ENCODE data around the gene QPCTL.

Gene QPCTL

DNA sequence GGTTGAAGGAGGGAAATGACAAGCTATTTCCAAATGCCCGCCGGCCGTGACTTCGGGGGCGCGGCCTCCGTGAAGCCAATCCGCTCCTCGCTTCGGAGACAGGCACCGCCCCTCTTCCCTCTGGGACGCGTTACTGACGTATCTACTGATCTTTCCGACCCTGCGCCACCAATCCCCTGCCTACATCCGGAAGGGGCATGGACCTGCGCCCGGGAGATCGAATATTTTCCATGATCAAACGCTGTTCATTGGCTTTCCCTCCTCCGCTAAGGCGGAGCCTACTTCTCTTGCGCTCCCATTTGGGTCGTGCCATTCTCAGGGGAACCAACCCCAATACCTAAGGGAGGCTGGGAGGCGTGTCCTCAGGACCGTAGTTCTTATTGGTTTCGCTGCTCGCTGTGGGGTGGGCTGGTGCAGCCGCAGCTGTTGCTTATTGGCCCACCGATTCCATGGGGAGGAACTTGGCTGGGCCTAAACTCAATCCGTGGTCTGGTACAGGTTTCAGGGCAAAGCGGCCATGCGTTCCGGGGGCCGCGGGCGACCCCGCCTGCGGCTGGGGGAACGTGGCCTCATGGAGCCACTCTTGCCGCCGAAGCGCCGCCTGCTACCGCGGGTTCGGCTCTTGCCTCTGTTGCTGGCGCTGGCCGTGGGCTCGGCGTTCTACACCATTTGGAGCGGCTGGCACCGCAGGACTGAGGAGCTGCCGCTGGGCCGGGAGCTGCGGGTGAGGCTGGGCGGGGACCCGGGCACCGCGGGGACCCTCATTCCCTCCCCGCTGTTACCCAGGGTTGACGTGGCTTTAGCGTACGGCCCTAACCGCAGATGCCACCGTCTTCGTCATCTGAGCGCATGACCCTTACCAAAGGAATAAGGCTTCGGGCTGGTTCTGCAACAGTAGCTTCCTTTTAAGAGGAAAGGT, at the start of gene QPCTL:
Gene QPCTL, plus strand, starts transcription at position 480 of the 919 bp plus-strand sequence. Its CDS starts 38 bp downstream, at position 518.
- peak; percentile 98 for DNase-seq

DNA sequence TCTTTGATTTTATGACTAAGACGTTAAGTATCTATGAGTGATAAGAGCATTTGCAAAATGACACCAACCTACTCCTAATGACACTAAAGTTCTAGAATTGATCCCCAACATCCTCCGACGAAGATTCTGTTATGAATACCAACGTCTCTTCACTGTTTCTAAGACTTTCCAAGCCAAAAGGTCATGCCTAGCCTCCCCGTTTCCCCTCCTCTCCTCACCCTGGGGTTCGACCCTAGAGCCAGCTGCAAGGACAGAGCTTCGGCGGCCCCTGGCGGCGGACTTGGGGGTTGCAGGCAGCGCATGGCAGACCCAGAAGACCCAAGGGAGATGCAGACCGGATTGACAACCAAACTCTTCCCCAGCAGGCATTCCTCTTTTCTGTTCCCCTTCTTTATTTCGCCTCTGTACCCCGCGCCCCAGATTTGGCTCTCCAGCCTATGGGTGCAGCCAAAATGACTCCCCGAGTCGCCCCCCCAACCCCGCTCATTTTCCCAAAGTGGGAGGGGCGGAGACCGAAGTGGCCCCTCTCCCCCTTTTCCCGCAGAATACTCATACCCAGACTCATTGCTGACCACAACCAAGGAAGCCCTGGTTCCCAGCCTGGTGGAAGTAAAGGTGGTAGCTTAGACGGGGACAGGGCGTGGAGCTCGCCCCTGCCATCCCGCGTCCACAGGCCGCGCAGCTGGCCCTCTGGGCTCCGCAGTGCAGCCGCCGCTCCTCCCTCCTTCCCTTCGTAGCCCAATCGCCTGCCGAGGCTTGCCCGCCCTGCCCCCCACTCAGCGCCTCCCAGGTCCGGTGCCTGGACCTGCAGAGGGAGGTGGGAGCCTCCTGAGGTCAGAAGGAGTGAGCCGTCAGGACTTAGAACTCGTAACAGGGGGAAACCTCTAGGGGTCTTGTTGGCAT, 49.2 kb upstream of the QPCTL start:
- DNase-seq: peak; percentile 96

DNA sequence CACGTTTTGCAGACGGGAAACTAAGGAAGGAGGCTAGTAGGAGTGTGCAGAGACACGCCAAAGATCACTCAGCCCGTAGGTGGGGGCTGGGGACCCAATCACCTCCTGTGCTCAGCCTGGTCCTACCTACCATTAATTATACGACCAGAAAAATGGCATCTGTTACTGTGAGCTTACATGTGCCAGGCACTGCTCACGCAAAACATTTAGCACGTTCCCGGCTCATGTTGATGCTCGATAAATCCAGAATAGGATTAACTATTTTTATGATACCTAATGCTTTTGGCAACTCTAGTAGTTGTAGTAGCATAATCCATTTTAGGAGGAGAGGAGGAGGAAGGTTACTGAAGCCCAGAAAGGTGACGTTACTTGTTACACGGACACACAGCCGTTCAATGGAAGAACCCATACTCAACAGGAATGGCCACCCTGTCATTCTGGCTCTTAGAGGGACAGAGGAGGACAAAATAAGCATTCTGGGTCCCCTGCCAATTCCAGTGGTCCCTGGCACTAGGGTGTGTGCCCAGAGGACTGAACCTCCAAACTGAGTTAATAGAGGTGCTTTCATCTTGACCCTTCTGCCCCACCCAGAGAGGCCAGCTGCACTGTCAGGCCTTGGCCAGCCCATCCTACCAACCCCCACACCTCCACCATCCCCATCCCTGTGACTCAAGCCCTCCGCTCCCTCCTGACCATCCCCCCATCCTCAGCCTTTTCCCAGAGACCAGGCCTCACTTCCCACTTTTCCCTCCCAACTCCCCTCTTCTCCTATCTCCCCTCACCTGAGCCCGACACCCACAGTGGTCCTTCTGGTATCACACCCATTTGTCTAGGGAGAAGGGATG, 48.3 kb upstream of the QPCTL start:
- no peak for DNase-seq

DNA sequence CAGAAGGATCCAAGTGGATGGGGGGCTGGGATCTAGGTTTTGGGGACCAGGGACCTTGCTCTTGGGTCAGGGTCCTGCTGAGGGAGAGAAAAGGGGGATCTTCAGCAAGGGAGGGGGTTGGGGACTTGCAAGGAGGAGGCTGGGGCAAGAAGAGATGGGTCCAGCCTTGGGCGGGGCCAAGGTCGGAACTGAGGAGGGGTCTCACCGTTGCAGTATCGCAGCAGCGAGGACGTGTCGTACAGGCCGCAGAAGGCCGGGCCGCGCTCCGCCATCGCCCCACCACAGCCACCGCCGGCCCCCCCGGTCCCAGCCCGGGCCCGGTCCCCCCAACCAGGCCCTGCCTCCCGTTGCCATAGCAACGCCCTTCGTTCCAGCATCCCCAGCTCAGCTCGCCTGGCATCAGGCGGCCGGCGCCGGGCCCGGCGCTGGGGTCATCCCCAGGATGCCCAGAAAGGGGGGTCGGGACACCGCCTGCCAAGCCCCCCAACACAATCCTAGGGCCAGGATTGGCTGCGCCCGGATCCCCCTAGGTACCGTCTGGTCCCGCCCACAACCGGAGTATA, 47.3 kb upstream of the QPCTL start:
- DNase-seq: peak; percentile 22

DNA sequence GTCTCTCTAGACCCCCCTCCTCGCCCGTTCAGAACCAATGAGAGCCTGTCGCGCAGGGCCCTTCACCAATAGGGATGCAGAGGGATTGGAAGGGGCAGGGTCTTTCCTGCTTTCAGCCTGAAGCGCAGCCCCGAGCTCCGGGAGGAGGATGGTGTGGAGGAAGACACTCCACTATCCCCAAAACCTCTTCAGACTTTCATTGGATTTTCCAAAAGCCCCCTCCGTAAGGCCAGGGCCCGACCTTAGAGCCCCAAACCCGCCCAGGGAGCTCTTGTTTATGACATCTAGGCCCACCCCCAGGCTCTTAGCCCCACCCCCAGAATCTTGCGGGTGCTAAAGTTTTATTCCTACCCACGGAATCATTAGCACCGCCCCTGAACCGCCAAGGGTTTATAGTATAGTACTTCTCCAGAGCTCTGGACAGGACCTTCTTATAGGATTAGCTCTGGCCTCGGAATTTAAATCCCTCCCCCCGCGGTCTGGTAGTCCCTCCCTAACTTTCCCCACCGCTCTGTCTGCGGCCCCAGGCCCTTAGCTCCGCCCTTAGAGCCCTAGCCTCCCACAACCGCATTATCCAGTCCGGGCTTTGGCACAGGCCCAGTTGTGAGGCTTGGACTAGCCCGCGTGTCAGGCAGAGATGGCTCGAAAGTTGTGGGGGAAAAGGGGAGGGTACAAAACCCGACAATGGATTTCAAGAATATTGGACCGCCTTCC, 46.7 kb upstream of the QPCTL start:
- DNase-seq: peak; percentile 86

DNA sequence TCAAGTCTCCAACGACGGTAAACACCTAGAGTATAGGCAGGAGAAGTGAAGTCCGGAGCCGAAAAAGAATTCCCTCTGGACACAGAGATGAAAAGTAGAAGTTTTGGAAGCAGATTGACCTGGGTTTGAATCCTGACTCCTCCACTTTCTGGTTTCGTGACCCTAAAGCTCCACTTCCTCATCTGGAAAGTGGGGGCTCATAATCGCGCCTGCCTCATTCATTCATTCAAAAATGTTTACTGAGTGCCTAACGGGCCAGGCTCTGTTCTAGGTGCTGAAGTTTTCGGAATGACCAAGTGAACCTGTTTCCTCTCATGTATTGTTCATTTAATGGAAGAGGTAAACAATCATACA, 46.1 kb upstream of the QPCTL start:
- no peak for DNase-seq

DNA sequence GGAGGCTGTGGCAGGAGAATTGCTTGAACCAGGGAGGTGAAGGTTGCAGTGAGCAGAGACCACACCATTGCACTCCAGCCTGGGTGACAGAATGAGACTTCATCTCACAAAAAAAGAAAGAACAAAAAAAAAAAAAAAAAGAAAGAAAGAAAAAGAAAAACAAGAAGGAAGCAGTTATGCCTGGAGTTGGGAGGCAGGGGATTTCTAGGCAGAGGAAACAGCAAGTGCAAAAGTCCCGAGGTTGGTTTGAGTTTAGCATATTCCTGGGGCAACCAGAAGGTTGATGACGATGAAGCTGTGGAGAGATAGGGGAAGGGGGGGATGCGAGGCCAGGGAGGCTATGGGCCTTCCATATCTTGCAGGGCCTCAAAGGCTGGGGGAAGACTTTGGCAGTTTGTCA, 41.7 kb upstream of the QPCTL start:
- DNase-seq: no peak

DNA sequence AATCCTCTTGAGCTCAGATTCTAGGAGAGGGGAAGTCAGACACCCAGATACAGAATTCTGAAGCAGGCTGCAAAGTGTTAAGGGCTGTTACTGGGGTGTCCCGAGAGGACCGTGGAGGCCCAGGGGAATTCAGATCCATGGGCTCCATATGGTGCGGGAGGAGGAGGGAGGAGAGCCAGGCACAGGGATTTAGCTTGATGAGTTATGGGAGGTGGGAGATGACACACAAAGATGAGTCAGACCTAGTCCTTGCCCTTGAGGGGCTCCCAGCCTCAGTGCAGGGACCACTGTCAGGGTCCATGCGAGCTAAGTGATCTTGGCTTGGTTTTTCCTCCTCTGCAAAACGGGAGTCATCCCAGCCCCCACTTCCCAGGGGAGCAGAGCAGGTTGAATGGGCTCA, 38.8 kb upstream of the QPCTL start:
- no peak for DNase-seq

DNA sequence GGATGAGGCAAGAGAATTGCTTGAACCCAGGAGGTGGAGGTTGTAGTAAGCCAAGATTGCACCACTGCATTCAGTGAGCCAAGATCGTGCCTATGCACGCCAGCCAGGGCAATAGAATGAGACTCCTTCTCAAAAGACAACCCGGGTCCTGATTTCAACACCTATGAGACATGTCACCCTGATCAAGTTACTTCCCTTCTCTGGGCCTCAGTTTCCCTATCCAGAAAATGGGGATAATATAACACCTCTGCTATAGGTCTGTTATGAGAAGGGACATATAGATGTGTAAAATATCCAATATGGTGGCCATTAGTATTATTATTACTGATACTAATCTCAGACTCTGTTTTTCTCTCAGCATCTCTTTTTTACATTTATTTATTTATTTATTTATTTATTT, 37.4 kb upstream of the QPCTL start:
- no peak for DNase-seq

DNA sequence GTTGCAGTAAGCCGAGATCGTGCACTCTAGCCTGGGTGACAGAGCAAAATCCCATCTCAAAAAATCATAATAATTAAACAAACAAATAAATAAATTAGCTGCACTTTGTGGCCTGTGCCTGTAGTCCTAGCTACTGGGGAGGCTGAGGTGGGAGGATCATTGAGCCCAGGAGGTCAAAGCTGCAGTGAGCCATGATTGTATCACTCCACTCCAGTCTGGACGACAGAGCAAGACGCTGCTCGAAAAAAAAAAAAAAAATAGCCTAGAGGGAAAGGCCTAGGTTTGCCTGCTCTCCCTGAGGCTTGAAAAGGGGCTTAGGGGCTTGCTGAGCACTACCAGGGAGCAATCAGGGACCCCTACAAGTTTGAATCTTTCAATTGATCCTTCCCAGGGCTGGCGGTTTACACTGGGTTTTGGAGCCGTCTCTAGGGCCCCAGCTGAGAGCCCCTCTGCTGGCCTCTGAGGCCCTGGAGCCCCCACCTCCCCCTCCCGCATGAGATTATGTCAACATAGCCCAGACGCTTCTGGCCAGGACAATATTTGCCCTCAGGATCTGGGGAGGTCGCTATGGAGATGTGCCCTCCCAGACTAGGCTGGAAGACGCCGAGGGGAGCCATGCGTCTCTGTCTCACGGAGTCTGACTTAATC, 34.8 kb upstream of the QPCTL start:
- DNase-seq: no peak

DNA sequence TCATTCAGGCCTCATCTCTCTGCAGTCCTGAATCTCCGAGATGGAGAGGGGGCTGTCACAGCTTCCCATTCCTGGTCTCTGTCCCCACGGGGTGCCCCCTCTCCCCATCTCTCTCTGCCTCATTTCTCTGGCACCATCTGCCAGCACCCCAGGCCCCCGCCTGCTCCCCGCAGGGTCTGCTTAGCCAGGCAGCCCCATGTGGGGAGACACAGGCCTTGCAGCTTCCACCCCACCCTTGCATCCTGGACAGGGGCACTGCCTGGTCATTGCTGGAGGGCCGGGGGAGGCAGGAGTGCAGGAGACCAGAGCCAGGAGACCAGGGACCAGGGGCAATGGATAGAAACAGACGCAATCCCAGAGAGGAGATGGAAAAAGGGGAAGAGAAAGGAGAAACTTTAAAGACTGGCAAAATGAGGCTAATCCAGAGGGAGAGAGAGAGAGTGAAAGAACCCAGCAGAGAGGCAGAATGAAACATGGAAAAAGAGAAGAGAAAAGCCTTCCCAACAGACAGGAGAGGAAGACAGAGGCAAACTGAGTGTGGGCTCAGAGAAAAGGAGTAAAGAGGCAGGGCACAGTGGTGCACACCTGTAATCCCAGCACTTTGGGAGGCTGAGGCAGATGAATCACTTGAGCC, 33.3 kb upstream of the QPCTL start:
- no peak for DNase-seq

DNA sequence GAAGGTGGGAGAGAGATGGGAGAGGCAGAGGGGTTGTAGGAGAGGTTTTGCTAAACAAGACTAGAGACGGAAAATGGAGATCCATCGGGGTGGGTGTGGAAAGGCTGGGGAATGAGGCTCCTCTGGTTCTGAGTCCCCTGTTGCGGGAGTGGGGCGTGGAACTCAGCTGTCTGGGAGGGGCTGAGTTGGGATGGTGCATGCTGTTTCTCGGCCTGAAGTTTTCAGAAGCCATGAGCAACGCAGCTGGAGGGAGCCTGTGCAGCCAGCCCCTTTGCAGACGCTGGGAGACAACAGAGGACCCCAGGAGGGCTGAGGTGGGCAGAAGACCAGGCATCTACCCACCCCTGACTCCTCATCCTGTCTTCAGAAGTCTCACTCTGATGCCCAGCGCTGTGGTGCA, 31.8 kb upstream of the QPCTL start:
- DNase-seq: no peak

DNA sequence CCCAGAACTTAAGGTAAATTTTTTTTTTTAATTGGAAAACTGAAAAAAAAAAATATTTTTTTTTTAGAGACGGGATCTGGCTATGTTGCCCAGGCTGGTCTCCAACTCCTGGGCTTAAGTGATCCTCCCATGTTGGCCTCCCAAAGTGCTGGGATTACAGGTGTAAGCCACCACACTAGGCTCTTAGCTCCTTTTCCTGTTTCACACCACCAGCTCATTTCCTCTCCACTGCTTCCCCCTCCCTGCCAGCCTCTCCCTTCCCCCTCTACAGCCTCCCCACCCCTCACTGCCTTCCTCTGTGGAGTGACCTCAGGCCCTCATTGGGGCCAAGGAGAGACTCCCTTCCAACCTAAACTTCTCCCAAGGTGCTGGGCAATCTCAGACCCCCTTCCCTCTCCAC, 28.7 kb upstream of the QPCTL start:
- no peak for DNase-seq

DNA sequence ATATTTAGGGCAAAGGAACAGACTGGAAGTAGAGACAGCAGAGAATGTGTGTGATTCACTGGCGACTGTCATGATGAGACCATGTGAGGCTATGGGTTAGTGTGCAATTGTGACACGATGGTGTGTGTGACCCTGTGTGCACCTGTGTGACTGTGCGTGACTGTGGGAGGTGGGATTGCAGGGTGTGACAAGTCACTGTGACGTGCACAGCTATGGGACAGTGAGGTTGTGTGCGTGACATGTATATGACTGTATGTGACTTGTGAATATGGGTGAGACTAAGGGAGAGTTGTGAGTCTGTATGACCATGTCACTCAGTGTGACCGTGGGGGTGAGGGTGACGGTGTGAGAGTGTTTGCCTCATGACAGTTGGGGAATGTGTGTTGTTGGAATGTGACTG, 27.9 kb upstream of the QPCTL start:
- no peak for DNase-seq

DNA sequence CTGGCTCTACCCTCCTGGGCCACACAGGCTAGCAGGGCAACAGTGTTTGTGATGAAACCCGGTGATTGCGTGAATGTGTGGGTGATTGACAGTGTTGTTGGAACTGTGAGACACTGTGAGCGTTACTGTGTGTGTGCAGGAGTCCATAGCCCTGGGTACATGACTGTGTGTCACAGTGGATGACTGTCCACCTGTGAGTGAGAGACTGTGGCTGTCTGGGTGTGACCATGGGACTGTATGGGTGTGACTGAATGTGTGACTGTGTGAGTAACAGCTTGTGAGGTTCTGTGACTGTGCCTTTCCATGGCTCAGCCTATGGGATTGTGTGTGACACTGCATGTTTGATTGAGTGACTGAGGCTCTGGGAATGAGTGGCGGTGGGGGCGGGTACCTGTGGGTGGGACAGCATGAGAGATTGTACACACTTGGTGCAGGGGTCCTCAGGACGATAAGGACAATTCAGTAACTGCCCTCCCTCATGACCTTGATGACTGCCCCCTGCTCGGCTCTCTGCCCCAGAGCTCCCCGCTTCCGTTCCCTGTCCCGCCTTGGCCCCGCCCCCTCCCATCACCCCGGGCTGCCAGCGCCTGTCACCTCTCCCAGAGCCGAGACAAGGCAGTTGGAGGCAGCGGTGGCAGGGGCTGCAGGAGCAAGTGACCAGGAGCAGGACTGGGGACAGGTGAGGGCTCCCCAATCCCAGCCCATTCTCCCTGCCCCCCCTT, 24.7 kb upstream of the QPCTL start, which contains the start of gene GIPR:
Gene GIPR, plus strand, starts transcription at position 602 of the 722 bp plus-strand sequence. CDS start 1,300 bp downstream, outside the sequence.
- peak; percentile 86 for DNase-seq

DNA sequence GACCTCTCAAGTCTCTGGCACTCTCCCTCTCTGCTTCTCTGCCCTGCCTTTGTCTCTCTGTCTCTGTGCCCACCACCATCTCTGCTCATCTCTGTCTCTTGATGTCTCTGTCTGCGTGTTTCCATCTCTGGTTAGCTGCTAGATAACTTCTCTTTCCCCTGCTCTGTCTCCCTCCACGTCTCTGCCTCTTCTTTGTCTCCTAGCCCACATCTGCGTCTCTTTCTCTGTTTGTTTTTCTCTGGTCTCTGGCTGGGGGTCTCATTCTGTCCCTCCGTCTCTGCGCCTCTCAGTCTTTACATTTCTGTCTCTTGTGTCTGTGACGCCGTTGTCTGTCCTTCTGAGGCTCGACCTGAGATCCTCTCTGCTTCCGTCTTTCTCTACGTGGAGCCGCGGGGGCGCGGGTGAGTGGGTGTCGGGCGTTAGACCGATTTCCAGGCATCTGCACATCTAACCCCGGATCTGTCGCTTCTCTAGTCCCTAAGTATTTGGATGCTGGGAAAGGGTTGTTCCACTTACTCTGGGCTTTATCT, 24.1 kb upstream of the QPCTL start:
- DNase-seq: no peak

DNA sequence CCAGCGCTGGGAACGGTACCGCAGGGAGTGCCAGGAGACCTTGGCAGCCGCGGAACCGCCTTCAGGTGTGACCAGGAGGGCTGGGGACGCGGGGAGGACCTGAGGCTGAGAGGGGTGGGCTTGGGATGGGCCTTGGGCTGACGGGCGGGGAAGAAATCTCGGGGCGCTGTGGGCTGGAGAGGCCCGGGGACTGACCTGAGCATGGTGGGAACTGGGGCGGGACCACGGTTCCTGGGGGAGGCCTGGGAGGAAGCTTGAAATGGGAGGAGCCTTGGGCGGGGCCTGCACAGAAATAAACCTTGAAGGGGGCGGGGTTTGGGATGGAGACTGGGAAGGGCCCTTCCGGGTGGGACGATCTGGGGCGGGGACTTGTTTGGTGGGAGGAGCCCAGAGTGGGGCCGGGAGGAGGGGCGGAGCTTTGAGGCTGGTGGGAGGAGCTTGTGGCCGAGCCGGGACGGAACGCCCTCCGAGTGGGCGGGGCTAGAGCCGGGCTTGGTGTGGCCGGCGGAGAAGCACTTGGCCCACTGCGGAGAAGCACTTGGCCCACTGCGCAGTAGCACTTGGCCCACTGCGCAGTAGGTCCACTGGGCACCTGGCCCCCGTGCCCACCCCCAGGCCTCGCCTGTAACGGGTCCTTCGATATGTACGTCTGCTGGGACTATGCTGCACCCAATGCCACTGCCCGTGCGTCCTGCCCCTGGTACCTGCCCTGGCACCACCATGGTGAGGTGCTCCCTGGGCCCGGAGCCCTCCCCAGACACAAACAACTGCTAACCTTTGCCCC, 21.6 kb upstream of the QPCTL start:
- DNase-seq: peak; percentile 82

DNA sequence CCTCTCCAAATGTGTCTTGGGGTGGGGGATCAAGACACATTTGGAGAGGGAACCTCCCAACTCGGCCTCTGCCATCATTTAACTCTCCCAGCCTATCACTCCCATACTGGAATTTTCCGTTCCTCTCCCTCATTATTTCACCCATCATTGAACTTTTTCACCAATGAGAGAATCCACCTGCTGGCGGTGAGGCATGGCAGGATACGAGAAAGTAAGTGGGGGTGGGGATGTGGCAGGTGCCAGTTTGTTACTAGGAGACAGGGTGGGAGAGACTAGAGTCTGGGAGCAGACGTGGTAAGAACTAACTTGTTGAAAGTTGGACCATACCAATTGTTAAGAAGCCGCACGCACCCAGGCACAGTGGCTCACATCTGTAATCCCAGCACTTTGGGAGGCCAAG, 17.5 kb upstream of the QPCTL start:
- DNase-seq: no peak

DNA sequence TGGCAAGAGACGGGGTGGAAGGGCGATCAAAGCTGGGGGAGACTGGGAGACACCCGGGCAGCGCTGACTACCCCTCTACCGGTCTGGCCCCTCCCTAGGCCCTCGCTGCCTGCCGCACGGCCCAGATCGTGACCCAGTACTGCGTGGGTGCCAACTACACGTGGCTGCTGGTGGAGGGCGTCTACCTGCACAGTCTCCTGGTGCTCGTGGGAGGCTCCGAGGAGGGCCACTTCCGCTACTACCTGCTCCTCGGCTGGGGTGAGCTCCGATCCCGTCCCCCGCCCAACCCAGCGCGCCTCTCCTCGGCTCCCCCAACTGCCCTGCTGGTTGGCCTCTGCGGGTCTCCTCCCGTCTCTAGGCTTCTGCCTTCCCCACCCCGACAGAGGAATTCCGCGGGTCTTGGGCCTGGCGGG, 15.6 kb upstream of the QPCTL start:
- peak; percentile 62 for DNase-seq

All from stimulated activated CD4-positive, alpha-beta T cell treated with anti-CD3 and anti-CD28 coated beads, Interleukin-1b, Interleukin-23, amount 100 ng/mL, for 48 hours (primary cell).